IMR-90 (cell line): ENCODE measurements around the gene KLHL4. TPM values are rescaled to one million over a fixed set of nuclear protein-coding genes. Genes with fewer than 3 reads are reported as not detected.
A peak's percentile ranks its signal among the peaks of the same experiment; 100 is the strongest.

Source experiments
- ATAC-seq: fragments of 200-7000 bp; cut with Tn5 transposase; 2 replicates; pipeline ENCODE4 v1.9.1; 2020; ENCODE audit warnings: low read depth, mild to moderate bottlenecking, moderate library complexity
- BruUV-seq: library from RNA; stranded (reverse); fragments of 400-500 nt; replicated peaks from 2 replicates; lab custom pipeline; 2021; lab: Mats Ljungman, UMichigan
- CTCF ChIA-PET: fragments of 300-600 bp; formaldehyde crosslinking; extraction: SDS; loops from one replicate; lab custom pipeline; 2021; ENCODE audit warnings: antibody characterized with exemption; lab: Yijun Ruan, JAX
- POLR2A ChIA-PET: fragments of 300-600 bp; sonication (Branson Sonifier 250); formaldehyde crosslinking; loops from one replicate; lab custom pipeline; 2022; ENCODE audit warnings: antibody characterized with exemption; ENCODE audit not compliant: unreplicated experiment; lab: Charles Lee
- DNase-seq: peaks from one replicate; pipeline ENCODE4 v3.0.0; 2013
- H2AFZ ChIP-seq: replicated peaks from 2 replicates; pipeline ENCODE3; 2013; ENCODE audit warnings: low read length, mild to moderate bottlenecking; ENCODE audit not compliant: poor library complexity
- H2AK5ac ChIP-seq: 2 replicates; pipeline ENCODE4 v1.6.1; 2013; ENCODE audit warnings: low read depth, low read length, inconsistent platforms
- H2AK9ac ChIP-seq: replicated peaks from 2 replicates; pipeline ENCODE3; 2013; ENCODE audit warnings: mild to moderate bottlenecking, low read depth, low read length, moderate library complexity; ENCODE audit not compliant: poor library complexity
- H2BK120ac ChIP-seq: 2 replicates; pipeline ENCODE4 v1.6.1; 2013; ENCODE audit warnings: low read depth, low read length, inconsistent platforms
- H2BK15ac ChIP-seq: 3 replicates; pipeline ENCODE4 v1.6.1; 2013; ENCODE audit warnings: low read depth, low read length, inconsistent platforms
- H2BK20ac ChIP-seq: 2 replicates; pipeline ENCODE4 v1.6.1; 2013; ENCODE audit warnings: low read depth, mild to moderate bottlenecking, inconsistent platforms, low read length, moderate library complexity
- H2BK5ac ChIP-seq: 2 replicates; pipeline ENCODE4 v1.6.1; 2013; ENCODE audit warnings: mild to moderate bottlenecking, low read depth, low read length, inconsistent platforms; ENCODE audit not compliant: poor library complexity, severe bottlenecking
- H3K14ac ChIP-seq: replicated peaks from 2 replicates; pipeline ENCODE4 v1.6.1; 2013; ENCODE audit warnings: low read depth, low read length, inconsistent platforms
- H3K18ac ChIP-seq: 2 replicates; pipeline ENCODE4 v1.6.1; 2013; ENCODE audit warnings: low read depth, low read length, control low read depth
- H3K23ac ChIP-seq: 2 replicates; pipeline ENCODE4 v1.6.1; 2013; ENCODE audit warnings: low read depth, low read length, inconsistent platforms
- H3K27ac ChIP-seq: 2 replicates; pipeline ENCODE4 v1.5.1; 2013; ENCODE audit warnings: mild to moderate bottlenecking, control low read depth, low read length; ENCODE audit not compliant: insufficient read depth
- H3K27me3 ChIP-seq: 2 replicates; pipeline ENCODE4 v1.6.1; 2013; ENCODE audit warnings: low read length; ENCODE audit not compliant: control insufficient read depth, insufficient read depth
- H3K36me3 ChIP-seq: 2 replicates; pipeline ENCODE4 v1.6.1; 2013; ENCODE audit warnings: low read length, mixed read lengths; ENCODE audit not compliant: control insufficient read depth, insufficient read depth
- H3K4ac ChIP-seq: 2 replicates; pipeline ENCODE4 v1.6.1; 2013; ENCODE audit warnings: low read depth, low read length, inconsistent platforms
- H3K4me1 ChIP-seq: 2 replicates; pipeline ENCODE4 v1.6.1; 2013; ENCODE audit warnings: low read length, mixed read lengths; ENCODE audit not compliant: control insufficient read depth, insufficient read depth
- H3K4me2 ChIP-seq: 2 replicates; pipeline ENCODE4 v1.6.1; 2013; ENCODE audit warnings: low read depth, mild to moderate bottlenecking, control low read depth, low read length, moderate library complexity
- H3K4me3 ChIP-seq: 2 replicates; pipeline ENCODE4 v1.5.1; 2013; ENCODE audit warnings: low read depth, mild to moderate bottlenecking, control low read depth, low read length, moderate library complexity; ENCODE audit not compliant: insufficient read depth
- H3K56ac ChIP-seq: 2 replicates; pipeline ENCODE4 v1.6.1; 2013; ENCODE audit warnings: low read length, inconsistent platforms; ENCODE audit not compliant: insufficient read depth; ENCODE audit errors: extremely low read depth
- H3K79me1 ChIP-seq, 2 experiments: 2 replicates each; pipeline ENCODE4 v1.6.1; 2013; ENCODE audit warnings: low read length in 2 of 2, inconsistent platforms in 1 of 2, low read depth in 1 of 2
- H3K9ac ChIP-seq: 2 replicates; pipeline ENCODE4 v1.6.1; 2013; ENCODE audit warnings: low read depth, low read length, control low read depth
- H3K9me1 ChIP-seq: 2 replicates; pipeline ENCODE4 v1.6.1; 2013; ENCODE audit warnings: low read length, inconsistent platforms; ENCODE audit not compliant: insufficient read depth
- H3K9me3 ChIP-seq: 2 replicates; pipeline ENCODE4 v1.6.1; 2013; ENCODE audit warnings: low read length; ENCODE audit not compliant: control insufficient read depth, insufficient read depth
- H4K20me1 ChIP-seq: 2 replicates; pipeline ENCODE4 v1.6.1; 2013; ENCODE audit warnings: low read length, inconsistent platforms; ENCODE audit not compliant: insufficient read depth
- H4K5ac ChIP-seq: 2 replicates; pipeline ENCODE4 v1.6.1; 2013; ENCODE audit warnings: mild to moderate bottlenecking, low read depth, low read length, control low read depth
- H4K8ac ChIP-seq, 2 experiments: 2 replicates each; pipeline ENCODE4 v1.6.1; 2013; ENCODE audit warnings: low read depth in 2 of 2, low read length in 2 of 2, control low read depth in 1 of 2, inconsistent platforms in 1 of 2
- H4K91ac ChIP-seq: 2 replicates; pipeline ENCODE4 v1.6.1; 2013; ENCODE audit warnings: low read depth, low read length, inconsistent platforms; ENCODE audit not compliant: insufficient read depth
- BHLHE40 ChIP-seq: fragments of 150-350 bp; IDR thresholded peaks from 2 replicates; pipeline ENCODE4 v1.6.1; 2016; ENCODE audit warnings: mild to moderate bottlenecking, low read depth, low read length
- CEBPB ChIP-seq: IDR thresholded peaks from 2 replicates; pipeline ENCODE4 v1.6.1; 2012; ENCODE audit warnings: low read depth, low read length, improper control_type of control experiment
- FOS ChIP-seq: fragments of 150-350 bp; IDR thresholded peaks from 2 replicates; pipeline ENCODE4 v1.6.1; 2016; ENCODE audit warnings: low read depth, low read length
- RAD21 ChIP-seq: IDR thresholded peaks from 2 replicates; pipeline ENCODE4 v1.6.1; 2012; ENCODE audit warnings: low read length, improper control_type of control experiment
- RCOR1 ChIP-seq: IDR thresholded peaks from 2 replicates; pipeline ENCODE4 v1.6.1; 2012; ENCODE audit warnings: mild to moderate bottlenecking, low read length, improper control_type of control experiment; ENCODE audit not compliant: insufficient replicate concordance
- RFX5 ChIP-seq: IDR thresholded peaks from 2 replicates; pipeline ENCODE4 v1.8.0; 2012; ENCODE audit warnings: low read depth, mild to moderate bottlenecking, low read length, moderate library complexity
- USF2 ChIP-seq: fragments of 150-350 bp; IDR thresholded peaks from 2 replicates; pipeline ENCODE4 v1.6.1; 2017; ENCODE audit warnings: mild to moderate bottlenecking, antibody characterized with exemption, low read length, low read depth
- WGBS, 2 experiments: methylation state at CpG; one replicate each; pipeline versions ENCODE4 v1.1.5 to v1.1.7; 2013; ENCODE audit warnings: missing lambda C conversion rate in 2 of 2; ENCODE audit not compliant: insufficient read length in 1 of 2; ENCODE audit errors: extremely low coverage in 2 of 2; 5-methylcytosine and 5-hydroxymethylcytosine counted together
- dilution Hi-C: fragments of 300-500 bp; cut with HindIII; formaldehyde crosslinking; loops from one replicate; pipeline ENCODE4 v1.14.3; 2018; ENCODE audit warnings: low sequenced_read_pairs; ENCODE audit not compliant: unreplicated experiment
- in situ Hi-C: fragments of 300-500 bp; cut with MboI; formaldehyde crosslinking; loops from 3 replicates; pipeline ENCODE4 v1.14.3; 2019; ENCODE audit warnings: low sequenced_read_pairs, inconsistent platforms, mixed read lengths
- intact Hi-C: fragments of 100-400 bp; cut with micrococcal nuclease; formaldehyde crosslinking; loops from 2 replicates; pipeline ENCODE4 v1.10.0; 2022
- polyA plus RNA-seq, 3 experiments: library from polyadenylated mRNA; depleted of rRNA; stranded (reverse); fragments of >200 nt; gene quantifications; 2 replicates each; pipeline ENCODE4 v1.2.3, GENCODE V29; 2012; ENCODE audit warnings: low replicate concordance in 1 of 3
- total RNA-seq: library from RNA; depleted of rRNA; stranded (reverse); fragments of >200 nt; gene quantifications from 2 replicates; pipeline ENCODE4 v1.2.3, GENCODE V29; 2012

Gene KLHL4
- total and polyA plus RNA-seq, 2 of the 4 experiments (the other 2 are of a cell fraction), result 0.50 to 1.4 TPM

GRCh38 chrX:87525771-87526229 is 8.2 kb downstream of the KLHL4 start:
- H3K36me3 ChIP-seq, result no peaks in the 10 kb centered on the region
- H2AK9ac ChIP-seq, result no peak overlapping the region
- no peak overlapping the region for H4K5ac ChIP-seq
- H4K8ac ChIP-seq, result no peak overlapping the region
- no peak overlapping the region for H3K4me2 ChIP-seq
- no CpG with 5 or more reads among the region's 2 CpGs for WGBS, 2 experiments
- no peak overlapping the region for H2AK5ac ChIP-seq
- H3K27ac ChIP-seq, result no peak overlapping the region
- no peak overlapping the region for H3K4ac ChIP-seq
- no peaks in the 10 kb centered on the region for H4K20me1 ChIP-seq
- no peak overlapping the region for H3K56ac ChIP-seq
- H3K4me1 ChIP-seq, result no peaks in the 10 kb centered on the region
- no peaks in the 10 kb centered on the region for H3K27me3 ChIP-seq
- H3K23ac ChIP-seq, result no peak overlapping the region
- no peak overlapping the region for H3K4me3 ChIP-seq
- DNase-seq (peak; percentile 78), ATAC-seq (peak; percentile 40)
- dilution Hi-C loops, result no loop called here
- no peak overlapping the region for H3K9ac ChIP-seq
- H3K79me1 ChIP-seq, result no peaks in the 10 kb centered on the region
- ChIA-PET POLR2A (no interaction called here), CTCF (no interaction called here)
- no peak overlapping the region for H3K18ac ChIP-seq
- H2BK120ac ChIP-seq, result no peak overlapping the region
- in situ Hi-C loops, result no loop called here
- no peak for TF ChIP-seq RCOR1
- no peak for TF ChIP-seq RFX5
- TF ChIP-seq CEBPB, result peak; percentile 67
- TF ChIP-seq USF2, result no peak
- no peak for TF ChIP-seq BHLHE40
- TF ChIP-seq RAD21, result no peak
- TF ChIP-seq FOS, result peak; percentile 89
- no peak overlapping the region for H2BK20ac ChIP-seq
- no peak overlapping the region for H2BK15ac ChIP-seq
- H4K91ac ChIP-seq, result no peak overlapping the region
- H3K9me1 ChIP-seq, result no peaks in the 10 kb centered on the region
- no peak overlapping the region for H3K14ac ChIP-seq
- H2BK5ac ChIP-seq, result no peak overlapping the region
- H2AFZ ChIP-seq, result no peak overlapping the region
- BruUV-seq, result no TSS peak
- H3K9me3 ChIP-seq, result no peaks in the 10 kb centered on the region
- intact Hi-C loops, result no loop called here
